ENCODE results near the gene CCDC88B. TPM values are rescaled to one million over a fixed set of nuclear protein-coding genes. Genes with fewer than 3 reads are reported as not detected.

Gene CCDC88B
- total RNA-seq (2014; rRNA removed; shearing (Covaris generic)): 1.2 and 1.8 TPM in 2 replicates

- DNase-seq (ENCODE audit: low spot score): no peak
Measured at GRCh38 chr11:64339754-64340408, at the start of gene CCDC88B. Gene CCDC88B, plus strand, starts transcription at chr11:64340204. Its CDS starts 63 bp downstream, at chr11:64340267.

- DNase-seq (ENCODE audit: low spot score): no peak
Measured at GRCh38 chr11:64290352-64291261, 49.4 kb upstream of the CCDC88B start.

GRCh38 chr11:64291262-64291751 lies 48.7 kb upstream of the CCDC88B start, which contains the start of gene KCNK4:
Gene KCNK4, plus strand, starts transcription at chr11:64291302. Its CDS starts 1,717 bp downstream, at chr11:64293019.
- no peak for DNase-seq (ENCODE audit: low spot score)

- no peak for DNase-seq (ENCODE audit: low spot score)
Measured at GRCh38 chr11:64291752-64292459, 48.1 kb upstream of the CCDC88B start.

- DNase-seq (ENCODE audit: low spot score): no peak
Measured at GRCh38 chr11:64292460-64293254, 47.3 kb upstream of the CCDC88B start.

- DNase-seq (ENCODE audit: low spot score): no peak
Measured at GRCh38 chr11:64294774-64295173, 45.2 kb upstream of the CCDC88B start.

GRCh38 chr11:64295760-64296159 lies 44.2 kb upstream of the CCDC88B start:
- DNase-seq (ENCODE audit: low spot score): no peak

GRCh38 chr11:64296236-64296635 lies 43.8 kb upstream of the CCDC88B start:
- no peak for DNase-seq (ENCODE audit: low spot score)

GRCh38 chr11:64296830-64297698 lies 42.9 kb upstream of the CCDC88B start:
- DNase-seq (ENCODE audit: low spot score): no peak

GRCh38 chr11:64297699-64298358 lies 42.2 kb upstream of the CCDC88B start:
- DNase-seq (ENCODE audit: low spot score): no peak

- no peak for DNase-seq (ENCODE audit: low spot score)
Measured at GRCh38 chr11:64298966-64299846, 40.8 kb upstream of the CCDC88B start.

GRCh38 chr11:64299847-64300648 lies 40.0 kb upstream of the CCDC88B start, which contains the start of gene CATSPERZ:
Gene CATSPERZ, plus strand, starts transcription at chr11:64300358. Its CDS starts 53 bp downstream, at chr11:64300411.
- no peak for DNase-seq (ENCODE audit: low spot score)

GRCh38 chr11:64303109-64304031 lies 36.6 kb upstream of the CCDC88B start:
- DNase-seq (ENCODE audit: low spot score): no peak

- DNase-seq (ENCODE audit: low spot score): no peak
Measured at GRCh38 chr11:64304032-64304315, 36.0 kb upstream of the CCDC88B start.

- peak; percentile 85 for DNase-seq (ENCODE audit: low spot score)
Measured at GRCh38 chr11:64304316-64305072, 35.5 kb upstream of the CCDC88B start.

Measured in H4 (cell line).